Cerebellar cortex (tissue), 1 donor: ENCODE data around the gene ECSIT.
A peak's percentile ranks its signal among the peaks of the same experiment; 100 is the strongest.

Experiments
- DNase-seq: peaks from one replicate; pipeline ENCODE4 v3.0.0-alpha.2; 2015; ENCODE audit warnings: low spot score

Gene ECSIT

DNA sequence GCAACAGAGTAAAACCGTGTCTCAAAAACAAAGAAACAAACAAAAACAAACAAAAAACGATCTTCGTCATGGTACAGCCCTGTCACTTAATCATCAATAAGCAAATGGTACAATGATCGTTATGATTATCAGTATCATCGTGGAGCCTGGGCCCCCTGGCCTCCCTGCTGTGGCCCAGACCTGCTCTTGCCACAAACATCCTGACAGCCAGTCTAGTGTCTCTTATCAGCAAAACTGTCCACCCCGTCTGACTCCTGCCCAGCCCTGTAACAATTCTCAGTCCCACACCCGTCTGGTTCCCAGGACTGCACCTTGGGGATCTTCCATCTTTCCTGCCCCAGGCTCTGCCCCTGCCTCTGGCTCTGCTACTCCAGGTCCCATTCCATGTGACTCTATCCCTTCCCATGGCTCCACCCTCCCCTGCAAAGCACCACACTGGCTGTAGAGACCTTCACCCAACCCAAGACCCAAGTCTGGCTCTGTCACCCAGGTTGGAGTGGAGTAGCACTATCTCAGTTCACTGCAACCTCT lies 29.0 kb downstream of the ECSIT start:
- no peak for DNase-seq

DNA sequence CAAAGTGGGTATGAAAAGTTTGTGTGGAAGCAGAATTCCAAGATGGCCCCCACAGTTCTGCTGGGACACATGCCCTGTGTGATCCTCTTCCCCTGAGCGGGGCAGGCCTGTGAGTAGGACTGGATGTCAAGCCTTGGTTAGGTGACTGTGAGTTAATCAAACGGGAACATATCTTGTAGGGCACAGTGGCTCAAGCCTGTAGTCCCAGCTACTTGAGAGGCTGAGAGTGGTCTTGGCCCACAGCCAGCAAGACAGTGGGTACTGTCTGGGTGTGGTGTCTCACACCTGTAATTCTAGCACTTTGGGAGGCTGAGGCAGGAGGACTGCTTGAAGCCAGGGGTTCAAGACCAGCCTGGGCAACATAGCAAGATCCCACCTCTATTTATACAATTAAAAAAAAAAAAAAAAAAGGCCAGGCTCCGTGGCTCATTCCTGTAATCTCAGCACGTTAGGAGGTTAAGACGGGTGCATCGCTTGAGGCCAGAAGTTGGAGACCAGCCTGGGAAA lies 29.7 kb downstream of the ECSIT start:
- DNase-seq = no peak

DNA sequence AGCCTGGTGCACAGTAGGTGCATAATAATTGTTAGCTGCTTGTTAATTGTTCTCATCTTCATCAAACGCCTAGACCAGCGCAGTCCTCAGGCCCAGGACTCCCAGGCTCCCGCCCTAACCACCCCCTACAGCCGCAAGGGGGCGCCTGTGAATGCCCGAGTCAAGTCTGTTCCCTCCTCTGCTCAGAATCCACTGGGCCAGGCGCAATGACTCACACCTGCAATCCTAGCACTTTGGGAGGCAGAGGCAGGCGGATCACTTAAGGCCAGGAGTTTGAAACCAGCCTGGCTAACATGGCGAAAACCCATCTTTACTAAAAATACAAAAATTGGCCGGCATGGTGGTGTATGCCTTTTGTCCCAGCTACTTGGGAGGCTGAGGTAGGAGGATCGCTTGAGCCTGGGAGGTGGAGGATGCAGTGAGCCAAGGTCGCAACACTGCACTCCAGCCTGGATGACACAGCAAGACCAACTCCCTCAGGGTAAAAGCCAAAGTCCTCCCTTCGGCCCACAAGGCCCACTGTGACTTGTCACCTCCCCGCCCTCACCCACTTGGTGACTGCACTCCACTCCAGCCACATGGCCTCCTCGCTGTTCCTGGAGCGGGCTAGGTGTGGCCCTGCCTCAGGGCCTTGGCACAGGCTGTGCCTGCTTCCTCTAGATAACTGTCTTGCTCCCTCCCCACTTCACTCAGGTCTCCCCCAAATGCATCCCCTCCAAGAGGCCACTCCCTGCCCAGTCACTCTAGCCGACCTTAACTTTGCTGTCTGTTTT lies 32.4 kb downstream of the ECSIT start:
- peak; percentile 62 for DNase-seq

DNA sequence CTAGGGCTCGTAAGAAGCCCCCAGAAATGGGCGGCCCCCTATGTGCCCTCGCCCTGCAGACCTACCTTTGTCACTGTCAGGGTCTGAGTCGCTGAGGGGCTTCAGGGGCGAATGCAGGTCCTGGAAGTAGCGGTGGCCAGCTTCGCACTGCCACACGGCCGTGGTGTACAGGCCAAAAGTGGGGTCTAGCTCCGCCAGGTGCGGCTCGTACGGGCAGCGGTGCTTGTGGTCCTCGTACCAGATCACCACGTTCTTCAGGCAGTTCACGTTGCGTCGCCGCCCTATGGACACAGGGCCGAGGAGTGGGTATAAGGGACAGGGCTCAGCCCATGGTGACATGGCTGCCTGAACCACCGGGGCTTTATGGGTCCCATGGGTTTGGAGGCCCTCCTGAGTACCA lies 33.0 kb downstream of the ECSIT start:
- no peak for DNase-seq

DNA sequence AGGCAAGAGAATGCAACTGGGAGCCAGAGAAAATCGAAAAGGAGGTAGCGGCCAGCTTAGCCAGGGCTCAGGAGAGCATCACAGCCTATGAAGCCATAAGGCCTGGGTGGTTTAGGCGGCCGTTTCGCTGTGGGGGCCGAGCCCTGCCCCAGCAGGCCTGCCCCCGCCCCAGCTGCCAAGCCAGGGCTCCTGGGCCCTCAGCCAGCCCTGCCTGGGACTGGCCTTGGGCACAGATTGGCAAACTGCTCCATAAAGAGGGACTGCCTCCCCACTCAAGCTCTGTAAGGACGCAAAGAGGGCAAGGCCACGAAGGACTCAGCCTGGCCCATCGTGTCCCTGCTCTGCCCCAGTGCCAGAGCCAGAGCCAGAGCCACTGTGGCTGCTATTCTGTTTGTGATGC lies 33.5 kb downstream of the ECSIT start:
- DNase-seq = peak; percentile 93

DNA sequence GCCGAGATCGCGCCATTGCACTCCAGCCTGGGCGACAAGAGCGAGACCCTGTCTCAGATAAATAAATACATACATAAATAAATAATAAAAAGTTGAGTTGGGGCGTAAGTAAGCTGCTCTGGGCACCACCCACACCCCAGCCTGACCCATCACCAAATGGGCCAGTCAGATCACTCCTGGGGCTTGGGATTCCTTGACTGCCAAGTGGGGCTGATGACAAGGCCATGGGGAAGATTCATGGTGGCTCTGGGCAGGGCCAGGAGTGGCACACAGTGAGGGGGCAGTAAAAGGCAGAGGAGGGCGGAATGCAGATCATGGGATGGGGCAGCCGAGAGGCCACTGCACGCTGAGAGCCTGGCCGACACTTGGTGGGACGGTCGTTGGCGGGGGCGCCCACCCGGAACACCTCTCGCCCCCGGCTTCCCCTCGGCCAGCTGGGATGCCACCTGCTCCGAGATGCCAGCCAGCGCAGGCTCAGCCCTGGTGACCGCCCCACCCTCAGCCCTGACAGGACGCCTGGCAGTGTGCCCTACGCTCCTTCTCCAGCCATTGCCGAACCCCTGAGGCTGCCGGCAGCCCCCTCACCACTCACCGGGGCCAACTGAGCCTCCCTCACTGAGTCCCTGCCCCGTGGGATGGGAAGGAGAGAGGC lies 34.2 kb downstream of the ECSIT start:
- peak; percentile 80 for DNase-seq

DNA sequence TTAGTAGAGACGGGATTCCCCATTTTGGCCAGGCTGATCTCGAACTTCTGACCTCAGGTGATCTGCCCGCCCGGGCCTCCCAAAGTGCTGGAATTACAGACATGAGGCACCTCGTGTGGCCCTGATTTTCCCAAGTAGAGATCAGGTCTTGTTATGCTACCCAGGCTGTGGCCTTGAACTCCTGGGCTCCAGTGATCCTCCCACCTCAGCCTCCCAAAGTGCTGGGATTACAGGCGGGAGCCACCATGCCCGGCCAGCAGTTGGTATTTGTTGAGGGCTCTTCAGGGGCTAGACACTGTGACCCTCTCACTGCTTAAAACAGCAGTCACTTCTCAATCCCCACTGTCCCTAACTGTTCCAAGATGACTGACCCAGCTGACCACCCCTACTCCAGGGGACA lies 39.6 kb downstream of the ECSIT start:
- no peak for DNase-seq

DNA sequence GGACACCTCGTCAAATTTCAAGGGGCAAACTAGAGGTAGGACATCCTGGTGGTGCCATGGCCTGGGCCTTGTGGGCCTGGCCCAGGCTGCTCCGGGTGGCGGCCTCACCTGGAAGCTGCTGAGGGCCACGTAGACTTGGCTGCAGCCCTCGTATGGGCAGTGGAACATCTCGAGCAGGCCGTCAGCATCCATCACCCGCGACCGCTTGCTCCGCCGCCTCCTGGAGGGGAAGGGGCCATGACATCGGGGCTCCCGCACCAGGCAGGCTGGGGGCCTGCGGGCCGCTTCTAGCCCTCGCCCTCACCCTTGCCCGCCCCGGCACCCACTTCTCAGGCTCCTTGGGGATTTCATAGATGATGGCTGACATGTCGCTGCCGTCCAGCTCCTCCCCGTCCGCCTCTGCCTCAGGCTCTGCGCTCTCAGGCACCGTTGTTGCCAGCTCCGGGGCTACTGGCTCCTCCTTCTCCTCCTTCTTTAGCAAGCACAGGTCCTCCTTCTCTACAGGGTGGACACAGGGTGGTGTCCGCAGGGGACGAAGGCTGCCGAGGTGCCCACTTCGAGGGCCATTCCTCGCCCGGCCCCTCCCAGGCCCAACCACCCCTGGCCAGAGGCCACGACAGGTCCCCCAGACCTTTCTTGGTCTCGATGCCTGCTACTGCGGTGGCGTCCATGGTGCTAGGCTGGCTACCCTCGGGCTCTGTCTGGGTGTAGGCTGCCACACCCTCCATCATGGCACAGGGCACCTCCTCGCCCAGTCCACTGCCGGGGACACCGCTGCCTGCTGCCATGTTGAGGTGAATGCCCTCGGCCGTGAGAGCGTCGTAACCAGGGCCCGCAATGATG lies 42.1 kb downstream of the ECSIT start:
- no peak for DNase-seq

DNA sequence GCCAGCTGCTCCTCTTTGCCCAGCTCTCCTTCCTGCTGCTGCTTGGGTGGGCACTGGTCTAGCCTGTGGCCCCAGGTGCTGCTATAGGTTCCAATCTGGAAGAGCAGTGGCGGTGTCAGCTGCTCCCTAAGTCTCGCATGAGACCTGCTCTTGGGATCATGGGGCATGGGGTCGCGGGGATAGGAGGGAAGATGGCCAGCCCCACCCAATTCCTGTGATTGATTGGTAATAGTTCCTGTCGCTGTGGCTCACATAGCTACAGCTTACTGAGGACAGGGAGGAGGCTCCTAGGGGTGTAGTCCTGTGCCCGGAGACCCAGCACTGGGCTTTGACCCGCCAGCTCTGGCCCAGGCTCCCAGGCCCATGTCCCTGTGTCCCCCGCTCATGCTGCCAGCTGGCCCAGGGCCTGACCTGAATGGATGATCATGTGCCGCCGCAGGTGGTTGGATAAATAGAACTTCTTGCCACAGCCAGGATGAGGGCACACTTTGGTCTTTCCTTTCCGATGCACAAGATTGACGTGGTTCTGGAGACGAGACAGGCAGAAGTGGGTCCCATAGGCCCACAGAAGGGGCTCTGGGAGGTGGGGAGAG lies 43.6 kb downstream of the ECSIT start:
- peak; percentile 58 for DNase-seq

DNA sequence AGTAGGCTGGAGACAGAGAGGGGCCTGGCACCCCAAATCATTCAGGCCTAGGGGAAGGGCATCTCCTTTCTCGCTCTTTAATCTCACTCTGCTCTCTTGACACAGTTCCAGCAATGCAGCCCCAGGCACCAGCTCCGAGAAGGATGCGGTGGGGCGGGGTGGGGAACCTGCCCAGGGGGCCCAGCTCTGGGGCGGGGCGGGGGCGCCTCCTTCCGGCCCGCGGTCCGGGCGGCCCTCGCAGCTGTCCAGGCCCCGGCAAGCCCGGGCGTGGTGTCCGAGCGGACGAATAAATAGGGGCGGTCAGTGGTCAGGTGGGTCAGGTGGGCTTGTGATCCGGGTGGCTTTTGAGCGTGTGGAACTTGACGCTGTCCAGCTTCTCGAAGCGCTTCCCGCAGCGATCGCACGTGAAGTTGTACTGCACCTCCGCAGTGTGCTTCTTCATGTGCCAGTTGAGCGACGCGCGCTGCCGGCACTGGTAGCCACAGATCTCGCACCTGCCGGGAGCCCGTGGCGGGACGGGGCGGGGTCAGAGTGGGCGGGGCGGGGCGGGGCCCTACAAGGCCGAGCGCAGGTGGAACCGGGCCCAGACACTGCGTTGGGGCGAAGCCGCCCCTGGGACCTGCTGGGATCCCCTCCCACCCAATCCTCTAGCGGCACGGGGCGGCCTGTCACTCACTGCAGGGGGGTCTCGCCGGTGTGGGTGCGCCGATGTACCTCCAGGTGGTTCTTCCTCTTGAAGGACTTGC lies 45.4 kb downstream of the ECSIT start:
- DNase-seq = no peak

DNA sequence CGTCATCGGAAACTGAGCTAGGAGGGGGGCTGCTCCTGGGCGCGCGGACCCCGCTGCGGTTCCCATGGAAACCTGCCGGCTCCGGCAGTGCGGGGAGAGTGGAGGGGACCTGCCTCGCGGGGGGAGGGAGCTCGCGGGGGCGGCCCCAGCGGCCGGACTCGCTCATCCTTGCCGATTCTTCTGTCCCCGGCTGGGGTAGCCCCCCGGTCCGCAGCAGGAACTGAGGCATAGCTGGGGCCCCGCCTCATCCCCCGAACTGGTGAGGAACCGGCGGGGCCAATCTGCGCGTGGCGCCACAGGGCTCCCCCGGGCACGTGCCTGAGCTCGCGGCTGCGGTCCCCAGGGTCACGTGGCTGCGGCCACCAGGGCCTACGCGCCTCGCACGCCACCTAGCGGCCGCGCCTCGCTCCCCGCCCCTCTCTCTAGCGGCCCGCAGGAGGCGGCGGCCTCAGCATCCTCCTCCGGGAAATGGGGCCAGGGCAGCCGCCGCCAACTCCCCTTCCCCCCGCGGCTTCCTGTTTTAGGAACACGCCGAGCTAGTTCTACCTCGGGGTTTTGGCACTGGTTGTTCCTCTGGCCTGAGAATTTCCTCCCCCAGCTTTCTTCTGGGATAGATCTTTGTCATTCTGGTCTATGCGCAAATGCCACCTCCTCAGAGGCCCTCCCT lies 46.4 kb downstream of the ECSIT start:
- peak; percentile 84 for DNase-seq

DNA sequence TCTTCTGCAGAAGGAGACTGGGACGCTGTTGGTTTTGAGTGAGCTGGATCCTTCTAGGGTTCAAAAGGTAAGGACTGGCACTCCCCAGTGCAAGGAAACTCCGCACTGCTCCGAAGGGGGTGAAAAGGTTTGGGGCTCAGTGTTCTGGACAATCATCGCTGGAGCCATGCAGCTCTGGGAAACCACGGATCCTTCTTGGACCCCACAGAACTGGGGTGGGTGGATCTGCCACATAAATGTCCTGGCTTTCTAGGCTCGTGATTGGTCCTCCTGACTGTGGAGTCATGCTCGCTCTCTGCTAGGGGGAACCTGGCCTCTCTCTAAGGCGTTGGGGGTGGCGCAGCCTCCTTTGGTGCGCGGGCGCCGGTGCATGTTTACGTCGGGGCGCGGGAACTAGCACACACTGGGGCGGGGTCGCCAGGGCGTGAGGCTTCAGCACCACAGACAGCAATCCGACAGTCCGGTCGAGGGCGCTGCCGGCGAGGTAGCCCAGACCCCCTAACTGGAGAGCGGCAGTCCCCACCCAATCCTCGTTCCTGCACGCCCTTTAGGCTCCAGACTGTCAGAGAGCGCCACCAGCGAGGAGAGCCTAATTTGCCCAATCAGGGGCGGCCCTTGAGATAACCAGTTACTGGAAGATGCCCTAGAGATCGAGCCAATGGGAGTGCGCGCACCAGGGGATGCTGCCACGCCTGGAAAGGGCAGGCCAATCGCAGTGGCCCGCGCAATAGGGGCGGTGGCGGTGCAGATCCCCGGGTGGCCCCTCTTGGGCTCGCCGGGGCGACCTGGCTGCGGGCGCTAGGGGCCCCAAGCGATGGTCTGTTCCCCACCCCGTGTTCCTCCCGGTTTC lies 47.2 kb downstream of the ECSIT start:
- DNase-seq = peak; percentile 99

DNA sequence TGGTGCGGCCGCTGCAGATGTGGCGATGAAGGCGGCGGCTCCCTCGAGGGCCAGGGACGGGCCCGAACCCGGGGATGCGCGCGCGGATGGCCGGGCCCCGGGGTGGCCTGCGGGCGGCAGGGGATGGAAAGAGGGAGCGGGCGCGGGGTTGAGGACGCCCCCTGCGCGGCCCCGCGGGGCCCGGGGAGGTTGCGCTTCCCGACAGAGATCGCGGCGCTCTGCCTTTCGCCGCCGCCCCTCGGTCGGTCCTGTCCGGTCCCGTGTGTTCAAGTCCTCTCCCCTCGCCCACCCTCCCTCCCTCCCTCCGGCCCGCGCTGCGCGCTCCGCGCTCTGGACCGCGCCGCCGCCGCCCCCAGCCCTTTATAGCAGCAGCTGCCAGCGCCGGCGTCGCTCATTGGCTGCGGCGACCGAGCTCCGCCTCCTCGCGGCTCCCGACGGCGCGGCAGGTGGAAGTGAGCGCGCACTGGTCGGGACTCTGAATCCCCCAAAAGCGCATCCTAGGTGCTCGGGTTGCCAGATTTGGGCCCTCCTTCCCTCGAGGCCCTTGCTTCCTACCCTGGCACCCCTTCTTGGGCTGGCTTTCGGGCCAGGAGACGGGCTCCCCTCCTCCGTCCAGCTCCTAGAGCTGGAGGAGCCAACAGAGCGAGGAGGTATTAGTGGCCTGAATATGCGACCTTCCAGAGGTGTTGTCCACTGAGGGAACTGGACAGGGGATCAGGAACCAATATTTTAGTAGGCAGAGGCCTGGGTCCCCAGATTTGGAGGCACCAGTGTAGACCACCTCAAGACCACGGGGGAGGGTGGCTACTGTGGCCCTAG lies 48.0 kb downstream of the ECSIT start, which contains the start of gene ELAVL3:
ELAVL3 (minus strand) TSS at position 332 of the 819 bp plus-strand sequence. CDS start 438 bp downstream, outside the sequence.
- peak; percentile 75 for DNase-seq

DNA sequence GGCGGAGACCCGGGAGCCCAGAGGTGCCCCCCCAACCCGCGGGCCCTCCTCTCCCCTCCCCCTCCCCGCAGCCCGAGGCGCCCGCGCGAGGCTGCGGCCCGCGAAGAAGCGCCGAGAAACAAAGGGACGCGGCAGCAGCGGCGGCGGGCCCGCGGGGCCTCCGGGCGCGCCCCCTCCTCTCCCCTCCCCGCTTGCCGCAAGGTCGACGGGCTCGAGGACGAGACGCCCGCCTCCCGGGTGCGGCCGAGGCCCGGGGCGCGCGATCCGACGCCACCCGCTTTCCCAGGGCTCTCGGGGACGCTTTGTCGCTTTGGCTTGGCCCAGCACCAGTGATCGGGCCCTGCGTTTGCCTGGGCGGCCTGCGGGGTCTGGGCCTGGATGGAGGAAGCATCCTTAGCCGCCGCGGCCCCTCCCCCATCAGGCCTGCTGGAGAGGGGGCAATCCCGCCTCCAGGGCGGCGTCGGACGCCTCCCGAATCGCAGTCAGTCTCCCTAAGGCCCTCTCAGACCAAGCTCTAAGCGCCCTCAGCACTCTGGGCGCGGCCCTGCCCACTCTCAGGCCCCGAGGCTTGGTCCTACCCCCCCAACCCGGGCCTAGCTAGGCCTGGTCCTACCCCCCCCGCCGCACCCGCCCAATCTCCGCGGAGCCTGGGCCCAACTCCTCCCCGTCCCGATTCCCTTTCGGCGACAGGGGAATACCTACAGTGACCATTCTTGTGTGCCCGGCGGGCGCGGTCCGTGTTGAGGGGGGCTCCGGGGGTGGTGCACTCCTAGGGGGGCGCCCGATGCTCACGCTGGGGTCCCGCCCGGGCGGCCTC lies 48.8 kb downstream of the ECSIT start:
- DNase-seq = no peak

DNA sequence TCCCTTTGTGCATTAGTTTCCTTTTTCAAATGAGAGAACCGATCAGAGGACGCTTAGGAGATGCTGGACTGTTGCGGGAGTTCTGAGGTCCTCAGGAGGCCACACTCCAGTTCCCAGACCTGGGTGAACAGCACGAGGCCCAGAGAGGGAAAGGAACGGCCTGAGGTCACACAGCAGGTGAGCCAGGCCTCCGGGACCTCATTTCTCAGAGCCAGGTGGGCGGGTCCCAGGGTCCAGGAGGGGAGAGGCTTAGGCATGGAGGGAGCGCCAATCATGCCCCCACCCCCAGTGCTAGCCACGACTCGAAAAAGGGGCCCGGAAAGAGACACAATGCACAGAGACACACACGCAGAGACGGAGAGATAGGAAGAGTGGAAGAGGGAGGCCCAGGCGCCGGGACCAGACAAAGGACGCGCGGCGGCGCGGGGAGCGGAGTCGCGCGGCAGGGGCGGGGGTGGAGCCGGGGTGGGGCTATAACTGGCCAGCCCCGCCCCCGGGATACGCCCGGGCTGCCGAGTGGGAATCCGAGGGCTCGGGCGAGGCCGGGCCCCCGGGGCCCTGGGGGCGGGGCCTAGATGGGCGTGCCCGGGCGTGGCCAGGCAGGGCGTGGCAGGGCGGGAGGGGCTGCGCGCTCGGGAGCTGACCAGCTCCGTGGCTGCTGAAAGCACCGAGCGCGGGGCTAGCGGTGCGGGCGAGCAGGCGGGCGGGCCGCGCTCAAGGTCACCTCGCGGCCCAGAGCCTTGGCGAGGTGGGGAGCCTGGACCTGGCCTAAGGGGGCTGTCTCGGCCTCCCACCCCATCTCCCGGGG lies 49.6 kb downstream of the ECSIT start:
- peak; percentile 58 for DNase-seq

DNA sequence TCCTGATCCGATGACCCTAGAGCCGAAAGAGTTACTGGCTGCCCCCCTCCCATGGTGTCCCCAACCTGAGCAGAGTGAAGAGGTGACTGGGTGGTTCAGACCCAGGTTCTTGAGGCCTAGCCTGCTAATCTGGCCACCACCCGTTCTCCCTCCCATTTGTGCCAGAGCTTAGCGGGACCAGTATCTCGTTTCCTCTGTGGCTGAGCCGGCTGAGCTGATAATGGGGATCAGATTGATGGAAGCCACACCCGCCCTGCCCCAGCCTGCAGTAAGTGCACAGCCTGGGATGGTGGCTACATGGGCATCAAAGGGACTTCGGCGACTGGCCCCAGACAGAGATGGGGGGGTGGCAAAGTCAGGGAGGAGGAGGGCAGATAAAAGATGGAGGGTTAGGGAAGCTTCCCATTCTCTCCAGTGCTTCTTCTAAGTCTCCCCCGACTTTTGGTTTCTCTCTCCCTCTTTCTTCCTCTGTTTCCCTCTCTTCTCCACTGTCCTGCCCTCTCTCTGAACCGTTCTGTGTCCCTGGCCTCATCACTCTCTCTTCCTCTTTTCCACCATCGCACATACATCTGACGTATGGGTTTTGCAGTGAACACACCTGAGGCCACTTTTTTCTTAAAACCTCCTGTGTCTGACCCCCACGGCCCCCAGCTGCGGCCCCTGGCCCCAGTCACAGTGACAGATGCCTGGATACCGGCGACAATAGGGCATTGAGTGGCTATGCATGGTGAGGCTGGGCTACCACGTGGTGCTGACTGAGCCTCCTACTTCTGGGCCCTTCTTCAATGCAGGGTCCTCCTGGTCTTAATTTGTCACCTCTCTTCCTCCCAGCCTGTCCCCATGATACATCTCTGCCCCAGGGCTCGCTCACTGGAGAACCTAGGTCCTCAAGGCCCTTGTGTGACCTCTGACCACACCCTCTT lies 50.5 kb downstream of the ECSIT start:
- no peak for DNase-seq
